GM21526 (cell line): ENCODE data around the gene SLC25A47.
"Not testable (repeated sequence)": the region's sequence is repeated elsewhere in the genome, so short reads cannot be mapped to it uniquely, and the experiment has no call there.

Experiments
- ATAC-seq: cut with Tn5 transposase; IDR thresholded peaks from one replicate; pipeline ENCODE4 v1.9.1; 2021; ENCODE audit warnings: moderate library complexity; ENCODE audit not compliant: unreplicated experiment, low FRiP score

SLC25A47 gene

DNA sequence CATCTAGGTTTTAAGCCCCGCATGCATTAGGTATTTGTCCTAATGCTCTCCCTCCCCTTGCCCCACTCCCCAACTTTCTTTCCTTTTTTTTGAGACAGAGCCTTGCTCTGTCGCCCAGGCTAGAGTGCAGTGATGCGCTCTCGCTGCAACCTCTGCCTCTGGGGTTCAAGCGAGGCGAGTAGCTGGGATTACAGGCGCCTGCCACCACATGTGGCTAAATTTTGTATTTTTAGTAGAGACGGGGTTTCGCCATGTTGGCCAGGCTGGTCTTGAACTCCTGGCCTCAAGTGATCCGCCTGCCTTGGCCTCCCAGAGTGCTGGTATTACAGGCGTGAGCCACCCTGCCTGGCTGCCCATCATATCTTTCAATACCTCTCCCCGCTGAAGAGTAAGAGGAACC, 19.7 kb downstream of the SLC25A47 start:
- ATAC-seq = not testable (repeated sequence)

DNA sequence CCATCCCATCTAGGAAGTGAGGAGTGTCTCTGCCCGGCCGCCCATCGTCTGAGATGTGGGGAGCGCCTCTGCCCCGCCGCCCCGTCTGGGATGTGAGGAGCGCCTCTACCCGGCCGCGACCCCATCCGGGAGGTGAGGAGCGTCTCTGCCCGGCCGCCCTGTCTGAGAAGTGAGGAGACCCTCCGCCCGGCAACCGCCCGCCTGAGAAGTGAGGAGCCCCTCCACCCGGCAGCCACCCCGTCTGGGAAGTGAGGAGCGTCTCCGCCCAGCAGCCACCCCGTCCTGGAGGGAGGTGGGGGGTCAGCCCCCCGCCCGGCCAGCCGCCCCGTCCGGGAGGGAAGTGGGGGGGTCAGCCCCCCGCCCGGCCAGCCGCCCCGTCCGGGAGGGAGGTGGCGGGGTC, 21.5 kb downstream of the SLC25A47 start:
- ATAC-seq = not testable (repeated sequence)

DNA sequence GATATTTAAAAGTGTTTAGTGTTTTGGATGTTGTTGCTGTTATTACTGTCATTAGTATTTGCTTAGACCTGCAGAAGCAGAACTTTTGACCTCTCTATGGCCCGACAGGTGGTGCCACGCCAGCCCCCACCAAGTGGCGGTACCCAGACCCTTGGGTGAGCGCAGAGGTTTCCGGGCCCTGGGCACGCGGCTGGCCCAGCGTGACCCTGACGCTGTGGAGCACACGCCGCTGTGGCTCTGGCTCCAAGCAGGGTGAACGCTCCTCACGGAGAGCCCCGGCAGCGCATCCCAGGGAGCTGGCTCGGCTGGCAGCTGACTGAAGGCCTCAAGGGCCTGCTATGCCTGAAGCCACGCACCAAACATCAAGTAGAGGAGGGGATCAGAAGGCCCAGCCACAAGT, 22.6 kb downstream of the SLC25A47 start:
- no peak for ATAC-seq

DNA sequence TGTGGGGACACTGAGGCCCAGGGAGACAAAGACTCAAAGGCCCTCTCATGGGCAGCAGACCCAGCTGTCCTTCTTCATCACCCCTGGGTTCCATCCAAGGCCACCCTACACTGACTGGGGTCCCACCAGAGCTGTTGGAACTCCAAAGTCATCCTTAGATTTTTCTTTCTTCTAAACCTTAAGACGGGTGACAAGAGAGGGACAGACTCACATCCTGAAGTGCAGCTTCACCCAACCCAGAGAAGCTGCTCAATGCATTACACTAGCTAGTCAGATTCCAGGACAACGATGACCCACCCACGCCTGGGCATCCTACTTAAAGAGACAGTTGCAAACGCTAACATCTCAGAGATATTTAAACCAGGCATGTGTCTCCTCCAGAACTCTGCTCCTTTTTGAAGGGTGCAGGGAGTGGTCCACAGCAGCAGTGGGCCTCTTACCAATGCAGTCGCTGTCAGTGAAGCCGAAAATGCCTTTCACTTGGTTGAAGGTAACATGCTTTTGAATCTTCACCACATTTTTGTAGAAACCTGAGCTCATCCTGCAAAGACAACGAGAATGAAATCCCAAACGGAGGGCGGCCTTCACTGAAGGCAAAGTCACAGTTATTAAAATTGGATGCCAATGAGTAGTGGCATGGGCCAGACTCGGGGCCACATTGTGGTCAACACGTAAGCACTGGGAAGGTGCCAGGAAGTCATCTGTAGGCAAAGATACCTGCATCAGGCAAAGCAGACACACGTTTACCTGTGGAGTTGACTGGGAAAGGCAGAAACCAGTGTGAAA, 23.4 kb downstream of the SLC25A47 start:
- ATAC-seq = no peak

DNA sequence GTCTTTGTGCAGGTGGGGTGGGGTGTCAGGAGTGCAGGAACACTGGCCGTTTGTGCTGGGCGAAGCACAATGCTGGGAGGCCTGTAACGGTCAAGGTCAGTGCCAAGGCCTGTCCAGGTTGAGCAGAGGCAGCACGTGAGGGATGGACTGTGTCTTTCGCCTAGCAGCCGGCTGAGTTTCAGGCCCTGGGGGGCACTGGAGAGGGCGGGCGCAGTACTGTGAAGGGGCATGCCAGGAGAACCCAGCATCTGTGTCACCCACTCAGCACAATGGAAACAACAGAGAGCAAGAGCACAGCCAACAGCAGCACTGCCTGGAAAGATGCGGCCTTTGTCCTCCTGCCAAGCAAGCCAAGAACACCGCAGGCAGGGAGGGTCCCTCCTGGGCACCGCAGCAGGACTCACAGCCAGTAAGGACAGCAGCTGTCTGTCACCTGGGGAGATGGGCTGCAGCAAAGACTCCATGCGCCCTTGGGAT, 25.2 kb downstream of the SLC25A47 start:
- no peak for ATAC-seq

DNA sequence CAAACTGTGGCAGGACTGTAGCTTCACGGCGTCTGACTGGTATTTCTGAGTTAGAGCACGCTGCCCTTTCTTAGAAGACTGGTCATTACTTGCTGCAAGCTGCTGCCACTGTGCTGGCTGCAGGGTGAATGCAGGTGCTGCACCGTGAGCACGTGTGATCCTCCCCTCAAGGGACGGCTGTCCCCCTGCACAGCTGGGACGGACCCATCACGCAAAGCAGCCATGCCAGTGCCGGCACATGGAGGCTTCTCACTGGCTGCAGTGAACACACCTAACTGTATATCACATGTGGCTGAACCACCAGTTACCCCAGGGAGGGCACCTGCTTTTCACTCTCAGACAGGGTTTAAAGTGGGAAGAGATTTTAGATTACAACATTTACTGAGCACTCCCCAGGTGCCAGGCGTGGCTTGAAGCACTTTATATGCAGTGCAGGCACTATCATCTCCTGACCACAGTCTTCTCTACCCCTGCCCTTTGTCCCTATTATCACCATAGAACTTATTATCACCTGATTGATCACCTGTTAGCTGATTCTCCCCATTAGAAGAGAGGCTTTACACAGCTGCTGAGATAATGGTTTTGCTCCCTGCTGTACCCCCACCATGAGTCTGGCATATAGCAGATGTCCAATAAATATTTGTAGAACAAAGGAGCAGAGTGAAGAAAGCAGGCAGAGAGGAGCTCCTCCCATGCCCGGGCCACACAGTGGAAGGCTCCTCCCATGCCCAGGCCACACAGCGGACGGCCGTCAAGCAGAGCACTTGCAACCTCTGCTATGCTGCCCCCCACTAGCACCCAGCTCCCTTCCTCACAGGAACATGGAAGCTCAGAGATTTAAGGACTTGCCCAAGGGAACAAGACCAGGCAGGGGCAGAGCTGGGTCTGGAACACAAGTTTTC, 25.9 kb downstream of the SLC25A47 start:
- no peak for ATAC-seq

DNA sequence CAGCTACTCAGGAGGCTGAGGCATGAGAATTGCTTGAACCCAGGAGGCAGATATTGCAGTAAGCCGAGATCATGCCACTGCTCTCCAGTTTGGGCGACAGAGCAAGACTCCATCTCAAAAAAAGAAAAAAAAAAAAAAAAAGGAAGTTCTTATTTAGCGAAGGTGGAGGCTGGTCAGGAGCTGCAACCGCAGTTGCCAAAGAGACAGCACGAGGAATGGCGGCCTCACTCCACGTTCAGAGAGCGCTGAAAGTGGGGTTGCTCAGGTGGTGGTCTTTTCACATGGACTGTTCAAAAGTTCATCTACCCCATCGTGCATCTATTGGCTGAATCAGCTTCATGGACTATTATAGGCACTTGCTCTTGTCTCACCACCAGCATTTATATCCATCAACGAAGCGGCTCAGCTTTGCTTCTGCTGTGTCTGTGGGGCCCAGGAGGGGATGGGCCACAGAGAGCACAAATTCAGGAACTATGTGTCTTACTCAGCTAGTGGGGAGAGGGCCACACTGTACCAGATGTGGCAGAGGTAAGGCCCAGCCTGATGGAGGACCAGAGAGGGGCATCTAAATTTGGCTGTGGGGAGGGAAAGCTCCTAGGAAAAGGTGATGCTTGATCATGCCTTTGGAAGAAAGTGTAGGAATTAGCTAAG, 27.3 kb downstream of the SLC25A47 start:
- ATAC-seq = no peak

DNA sequence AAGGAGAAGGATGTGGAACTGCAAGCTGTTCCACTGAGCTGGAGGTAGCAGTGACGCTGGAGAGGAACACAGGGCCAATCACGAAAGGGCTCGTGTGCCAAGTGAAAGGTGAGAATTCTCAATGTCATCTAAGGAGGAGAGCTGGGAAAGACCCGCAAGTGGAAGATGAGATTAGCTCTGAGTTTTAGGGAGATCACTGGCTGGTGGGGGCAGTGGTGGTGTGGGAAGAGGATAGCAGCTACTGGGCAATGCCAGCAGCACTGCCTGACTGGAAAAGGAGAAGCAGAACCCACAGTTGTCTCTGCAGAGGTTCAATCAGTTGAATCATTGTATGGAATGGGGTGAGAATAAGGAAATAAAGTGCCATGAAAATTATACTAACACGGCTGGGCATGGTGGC, 27.8 kb downstream of the SLC25A47 start:
- ATAC-seq = no peak

DNA sequence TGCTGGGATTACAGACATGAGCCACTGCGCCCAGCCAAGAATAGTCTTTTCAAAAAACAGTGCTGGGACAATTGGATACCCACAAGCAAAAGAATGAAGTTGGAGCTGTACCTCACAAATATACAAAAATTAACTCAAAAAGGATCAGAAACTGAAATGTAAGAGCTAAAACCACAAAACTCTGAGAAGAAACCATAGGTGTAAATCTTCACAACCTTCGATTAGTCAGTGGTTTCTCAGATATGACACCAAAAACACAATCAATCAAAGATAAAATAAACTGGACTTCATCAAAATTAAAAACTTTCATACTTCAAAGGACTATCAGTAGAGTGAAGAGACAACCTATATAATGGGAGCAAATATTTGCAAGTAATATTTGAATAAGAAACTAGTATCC, 35.3 kb downstream of the SLC25A47 start:
- no peak for ATAC-seq

DNA sequence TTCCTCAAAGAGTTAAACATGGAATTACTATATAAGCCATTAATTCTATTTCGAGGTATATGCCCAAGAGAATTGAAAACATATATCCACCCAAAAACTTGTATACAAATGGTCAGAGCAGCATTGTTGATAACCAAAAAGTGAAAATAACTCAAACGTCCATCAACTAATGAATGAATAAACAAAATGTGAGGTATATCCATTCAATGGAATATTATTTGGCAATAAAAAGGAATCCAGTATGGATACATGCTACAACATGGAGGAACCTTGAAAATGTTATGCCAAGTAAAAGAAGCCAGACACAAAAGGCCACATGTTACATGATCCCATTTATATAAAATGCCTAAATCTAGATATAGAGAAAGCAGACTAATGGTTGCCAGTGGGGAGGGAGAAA, 36.0 kb downstream of the SLC25A47 start:
- ATAC-seq = no peak

DNA sequence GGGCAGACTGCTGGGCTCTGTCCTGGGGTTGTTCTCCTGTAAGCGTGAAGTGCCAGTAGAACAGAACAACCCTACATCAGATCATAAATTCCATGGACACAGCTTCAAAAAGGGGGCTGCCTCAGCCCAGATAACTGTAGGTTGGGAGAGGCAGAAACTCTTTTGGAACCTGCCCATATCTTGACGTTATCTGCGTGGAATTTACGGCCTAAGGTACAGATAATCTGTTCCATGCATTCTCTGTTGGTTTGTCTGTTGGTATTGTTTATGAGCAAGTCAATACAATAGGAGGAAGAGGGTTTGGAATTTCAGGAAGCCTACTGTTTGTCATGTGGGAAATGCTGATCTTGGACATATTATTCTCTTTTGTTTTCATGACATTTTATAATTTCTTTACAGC, 36.7 kb downstream of the SLC25A47 start:
- no peak for ATAC-seq

DNA sequence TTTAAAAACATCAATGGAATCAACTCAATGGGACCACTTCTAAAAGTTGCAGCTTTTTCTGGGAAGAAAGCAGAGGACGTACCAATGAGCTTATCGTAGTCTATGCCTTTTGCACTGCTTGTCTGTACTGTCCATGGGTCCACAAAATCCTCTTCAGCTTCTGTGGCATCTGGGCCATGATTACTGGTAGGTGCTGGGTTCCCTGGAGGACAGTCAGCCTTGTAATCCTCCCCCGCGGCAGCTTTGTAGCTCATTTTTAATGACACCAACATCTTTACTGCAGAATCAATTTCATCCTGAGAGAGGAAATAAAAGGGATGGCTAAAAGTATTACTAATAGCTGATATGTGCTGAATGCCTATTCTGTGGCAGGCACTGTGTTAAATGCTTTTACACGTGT, 38.5 kb downstream of the SLC25A47 start:
- ATAC-seq = no peak

DNA sequence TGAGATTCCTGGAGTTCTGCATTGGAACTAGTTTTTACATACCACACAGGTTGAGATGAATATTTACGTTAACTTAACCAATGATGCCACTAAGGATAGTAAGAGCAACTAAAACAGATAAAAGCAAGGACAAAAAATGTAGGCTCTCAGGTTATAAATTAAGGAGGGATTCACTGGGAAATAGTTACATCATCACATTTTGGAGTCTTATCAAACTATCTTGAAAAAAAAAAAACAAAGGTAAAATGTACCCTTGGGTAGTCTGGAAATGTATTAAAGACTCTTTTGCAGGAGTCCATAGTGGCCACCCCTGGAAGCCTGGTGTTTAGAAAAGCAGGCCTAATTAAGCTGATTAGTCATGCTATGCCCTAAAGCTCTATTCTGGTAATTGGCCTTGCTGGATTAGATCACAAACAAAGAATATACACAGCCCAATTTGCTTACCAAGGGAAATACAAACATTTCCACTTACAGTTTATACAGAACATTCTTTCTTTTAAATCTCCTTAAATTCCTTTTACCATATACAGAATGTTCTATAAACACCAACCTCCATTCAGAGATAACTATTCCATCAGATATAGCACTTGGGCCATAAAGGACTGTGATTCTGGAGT, 39.3 kb downstream of the SLC25A47 start:
- ATAC-seq = no peak

DNA sequence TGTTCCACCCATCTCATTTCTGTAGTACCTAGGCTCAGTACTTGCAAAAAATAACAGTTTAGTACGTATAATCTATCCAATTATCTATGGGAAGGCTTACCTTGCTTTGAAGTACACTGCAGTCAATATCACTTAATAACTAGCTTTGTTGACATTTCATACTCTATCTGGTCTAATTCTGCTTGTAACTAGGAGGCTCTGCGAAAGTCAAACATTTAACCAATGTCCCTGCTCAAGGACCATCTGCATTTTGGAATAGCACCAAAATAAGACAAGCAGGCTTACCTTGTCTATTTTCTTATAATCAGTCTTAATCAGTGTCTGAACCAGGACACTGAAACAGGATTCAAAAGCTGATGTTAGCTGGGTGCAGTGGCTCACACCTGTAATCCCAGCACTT, 39.9 kb downstream of the SLC25A47 start:
- no peak for ATAC-seq

DNA sequence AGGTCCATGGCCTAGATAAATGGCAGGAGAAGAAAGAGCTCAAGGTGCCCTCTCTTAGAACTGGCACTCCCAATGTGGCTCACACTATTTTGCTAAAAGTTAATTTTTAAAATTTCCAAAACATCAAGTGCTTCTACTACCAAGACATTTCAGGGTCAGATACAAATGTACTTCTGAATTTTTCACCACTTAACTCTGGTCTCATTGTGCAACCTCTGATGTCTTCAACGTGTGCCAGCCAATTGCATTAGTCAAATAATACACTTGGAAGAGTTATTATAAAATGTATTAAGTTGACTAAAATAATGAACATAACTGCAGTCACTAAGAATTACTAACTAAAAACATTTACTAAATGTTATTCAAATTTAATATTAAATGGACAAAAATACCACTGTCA, 41.3 kb downstream of the SLC25A47 start:
- no peak for ATAC-seq

DNA sequence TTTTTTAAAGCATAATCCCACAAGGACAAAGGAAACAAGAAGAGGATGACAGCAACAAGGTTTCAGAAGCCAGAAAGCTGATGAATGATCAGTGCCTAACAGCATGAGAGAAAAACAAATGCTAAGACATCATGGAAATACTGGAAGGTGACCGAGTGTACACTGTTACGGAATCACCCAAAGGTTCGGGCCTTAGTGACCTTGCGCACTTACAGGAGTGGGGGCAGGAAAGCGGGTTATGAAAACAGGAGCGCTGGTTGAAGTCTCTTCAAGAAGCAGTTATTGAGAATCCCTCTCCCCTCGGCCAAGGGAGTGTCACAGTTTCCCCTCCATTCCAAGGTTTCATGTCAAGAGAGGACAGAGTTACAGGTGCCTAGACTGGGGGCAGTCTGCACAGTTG, 42.6 kb downstream of the SLC25A47 start:
- ATAC-seq = no peak

DNA sequence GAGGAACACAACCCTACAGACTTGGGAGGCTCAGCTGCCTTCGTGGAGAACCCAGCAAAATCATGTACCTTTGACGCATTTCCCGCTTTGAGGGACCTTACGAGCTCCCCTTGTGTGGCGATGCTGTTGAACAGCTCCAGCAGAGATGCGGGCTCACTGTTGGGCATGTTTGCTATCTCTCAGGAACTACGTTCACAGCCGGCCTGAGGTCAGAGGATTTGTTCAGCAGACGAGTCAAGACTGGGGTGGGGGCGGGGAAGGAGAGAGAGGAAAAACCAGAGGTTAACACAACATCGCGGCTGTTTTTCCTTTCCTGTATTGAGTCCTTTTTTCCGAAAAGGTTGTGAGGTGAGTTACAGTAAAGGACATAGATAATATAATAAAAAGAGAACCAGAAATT, 45.9 kb downstream of the SLC25A47 start:
- no peak for ATAC-seq

DNA sequence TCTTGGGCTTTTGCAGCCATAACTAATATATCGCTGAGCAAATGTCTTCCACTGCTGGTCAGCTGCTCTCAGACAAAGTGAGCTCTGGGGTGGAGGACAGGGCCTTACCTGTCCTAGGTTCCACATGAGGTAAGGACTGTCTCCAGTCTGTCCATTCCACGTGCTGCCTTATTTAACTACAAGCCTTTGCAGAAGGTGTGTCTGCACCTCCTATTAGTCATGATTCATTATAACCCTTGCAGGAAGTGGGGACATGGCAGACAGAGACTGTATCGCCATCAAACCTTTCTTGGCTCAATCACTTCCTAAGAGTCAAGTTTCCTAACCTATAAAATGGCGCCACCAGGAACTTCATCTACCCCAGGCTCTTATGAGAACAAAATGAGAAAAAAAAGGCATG, 46.9 kb downstream of the SLC25A47 start:
- ATAC-seq = no peak

DNA sequence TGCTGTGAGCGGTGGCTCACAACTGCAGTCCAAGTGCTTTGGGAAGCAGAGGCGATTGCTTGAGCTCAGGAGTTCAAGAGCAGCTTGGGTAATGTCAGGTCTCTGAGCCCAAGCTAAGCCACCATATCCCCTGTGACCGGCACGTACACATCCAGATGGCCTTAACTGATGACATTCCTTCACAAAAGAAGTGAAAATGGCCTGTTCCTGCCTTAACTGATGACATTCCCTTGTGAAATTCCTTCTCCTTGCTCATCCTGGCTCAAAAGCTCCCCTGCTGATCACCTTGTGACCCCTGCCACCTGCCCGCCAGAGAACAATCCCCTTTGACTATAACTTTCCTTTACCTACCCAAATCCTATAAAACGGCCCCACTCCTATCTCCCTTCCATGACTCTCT, 48.6 kb downstream of the SLC25A47 start:
- ATAC-seq = no peak

DNA sequence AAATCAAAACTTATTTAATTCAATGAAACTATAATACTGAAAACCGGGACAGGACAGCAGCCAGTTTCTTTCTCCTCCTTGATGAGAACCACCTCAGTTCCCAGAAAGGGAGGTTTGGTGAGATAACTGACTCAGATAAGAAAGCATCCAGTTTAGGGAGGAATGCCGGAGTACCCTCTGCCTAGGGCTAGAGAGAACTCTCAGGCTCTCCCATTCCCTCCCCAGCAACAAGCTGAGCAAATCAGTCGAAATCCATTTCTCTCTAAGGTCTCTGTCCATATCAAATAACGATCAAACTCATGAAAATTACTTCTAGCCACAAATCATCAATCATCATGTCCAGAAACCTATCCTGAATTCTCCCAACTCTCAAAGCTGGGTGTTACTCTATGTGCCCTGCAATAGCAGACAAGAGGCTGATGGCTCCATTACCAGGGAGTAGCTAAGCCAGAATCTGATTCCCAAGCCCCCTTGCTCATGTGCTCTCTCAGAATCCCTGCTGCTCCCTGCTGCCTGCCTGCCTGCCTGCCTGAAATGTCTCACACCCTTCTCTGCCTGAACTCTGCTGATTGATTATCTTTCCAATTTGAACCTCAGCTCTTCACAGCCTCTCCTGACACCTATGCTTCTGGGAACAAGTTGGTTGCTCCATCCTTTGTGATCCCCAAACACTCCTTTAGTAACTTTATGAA, 49.4 kb downstream of the SLC25A47 start:
- no peak for ATAC-seq
